ENCODE results near the gene UROC1. TPM values are rescaled to one million over a fixed set of nuclear protein-coding genes. Genes with fewer than 3 reads are reported as not detected.

Gene UROC1
- total and polyA plus RNA-seq, 2 of the 13 experiments (the other 11 are each of a cell fraction or from before 2014, with no cell fraction given), result 0.71 to 1.3 TPM

- TF ChIP-seq ZNF441 (CRISPR knock-in tag; IDR thresholded peaks at IDR 0.05; ENCODE audit: borderline replicate concordance), result peak; percentile 34; the same call in 1 of the 2 replicates
- 0 out of 2 replicates have a peak, but pooled peaks have one; percentile 64 for TF ChIP-seq ZNF547 (CRISPR knock-in tag; IDR thresholded peaks at IDR 0.05)
- TF ChIP-seq ELF3 (CRISPR knock-in tag; IDR thresholded peaks at IDR 0.05), result no peak
- no peak for TF ChIP-seq CENPBD1 (CRISPR knock-in tag; IDR thresholded peaks at IDR 0.05; ENCODE audit: borderline replicate concordance, low read depth)
- no peak for TF ChIP-seq ZNF703 (CRISPR knock-in tag; IDR thresholded peaks at IDR 0.05; ENCODE audit: borderline replicate concordance)
- TF ChIP-seq BCLAF1 (IDR thresholded peaks at IDR 0.05), result no peak
- TF ChIP-seq SAP130 (CRISPR knock-in tag; IDR thresholded peaks at IDR 0.05; ENCODE audit: low read depth), result peak; percentile 30; the same call in 1 of the 2 replicates
- no peak for TF ChIP-seq ZNF567 (CRISPR knock-in tag; IDR thresholded peaks at IDR 0.05; ENCODE audit: borderline replicate concordance)
- no peak for TF ChIP-seq AFF4 (CRISPR knock-in tag; IDR thresholded peaks at IDR 0.05)
- no peak for TF ChIP-seq ZNF512B (CRISPR knock-in tag; IDR thresholded peaks at IDR 0.05; ENCODE audit: borderline replicate concordance)
- TF ChIP-seq E2F5 (CRISPR knock-in tag; conservative IDR thresholded peaks at IDR 0.05), result no peak
- no peak for TF ChIP-seq MXD1 (CRISPR knock-in tag; IDR thresholded peaks at IDR 0.05)
- TF ChIP-seq ZNF605 (CRISPR knock-in tag; IDR thresholded peaks at IDR 0.05), result no peak
- TF ChIP-seq KAT8 (CRISPR knock-in tag; IDR thresholded peaks at IDR 0.05), result peak; percentile 35; the same call in 1 of the 2 replicates
- TF ChIP-seq TOPORS (CRISPR knock-in tag; IDR thresholded peaks at IDR 0.05), result 0 out of 2 replicates have a peak, but pooled peaks have one; percentile 46
- 0 out of 2 replicates have a peak, but pooled peaks have one; percentile 22 for TF ChIP-seq RAD21 (CRISPR knock-in tag; IDR thresholded peaks at IDR 0.05)
Observed at GRCh38 chr3:126476166-126477060, 41.2 kb downstream of the UROC1 start (continued).
